Brain pericyte (primary cell): ENCODE data around the gene ARHGAP24.
A peak's percentile ranks its signal among the peaks of the same experiment; 100 is the strongest.

Experiments
- DNase-seq: peaks from one replicate; pipeline ENCODE4 v3.0.0-alpha.2; 2012; ENCODE audit warnings: low read depth, low spot score

ARHGAP24 gene

DNA sequence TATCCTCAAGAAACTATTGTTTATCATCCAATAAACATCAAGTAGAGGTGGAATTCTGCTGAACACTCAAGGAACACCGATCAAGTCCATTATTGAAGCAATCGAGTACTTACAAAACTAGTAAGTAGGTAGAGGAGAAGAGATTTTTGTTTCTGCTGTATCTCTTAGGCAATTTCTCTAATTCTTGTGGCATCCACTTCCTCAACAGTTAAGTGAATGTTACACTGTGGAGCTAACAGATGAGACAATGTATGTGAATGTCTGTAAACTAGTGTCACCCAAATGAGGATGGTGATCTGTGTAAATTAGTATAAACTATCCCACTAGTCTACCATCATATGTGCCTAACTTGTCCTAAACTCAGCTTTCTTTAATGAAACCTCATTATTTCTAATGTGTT, 261.6 kb downstream of the ARHGAP24 start:
- DNase-seq, result no peak

DNA sequence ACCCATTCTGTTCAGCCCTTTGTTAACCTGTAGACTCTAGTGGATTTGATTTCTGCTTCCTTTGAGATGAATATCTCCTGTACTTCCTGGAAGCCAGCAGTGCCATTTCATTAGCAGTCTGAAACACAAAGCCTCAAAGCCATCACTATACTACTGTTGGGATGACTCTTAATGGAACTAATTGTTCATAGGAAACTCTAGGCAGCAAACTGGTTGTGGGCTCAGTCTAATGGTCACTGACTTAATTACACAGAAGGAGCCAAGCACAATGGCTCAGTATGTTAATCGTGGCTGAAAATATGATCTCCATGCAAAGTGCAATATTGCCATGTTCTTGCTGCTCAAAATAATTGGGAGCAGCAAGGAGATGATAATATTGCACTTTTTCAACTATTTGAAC, 262.3 kb downstream of the ARHGAP24 start:
- no peak for DNase-seq

DNA sequence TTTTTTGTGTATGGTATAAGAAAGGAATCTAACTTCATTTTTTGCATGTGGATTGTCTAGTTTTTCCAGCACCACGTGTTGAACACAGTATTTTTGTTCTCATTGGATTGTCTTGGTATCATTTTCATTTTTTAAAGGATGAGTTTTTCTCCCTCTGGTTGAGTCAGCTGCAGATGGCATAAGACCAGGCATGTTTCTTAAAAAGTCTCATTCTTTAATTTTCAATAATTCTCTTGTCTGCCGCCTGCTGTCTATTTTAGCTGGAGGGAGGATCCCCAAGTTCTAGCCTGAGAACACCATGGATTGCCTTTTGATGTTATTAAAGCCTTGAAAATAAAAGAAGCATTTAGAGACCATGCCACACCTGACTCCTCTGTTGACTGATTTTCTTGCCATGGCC, 263.8 kb downstream of the ARHGAP24 start:
- DNase-seq, result no peak

DNA sequence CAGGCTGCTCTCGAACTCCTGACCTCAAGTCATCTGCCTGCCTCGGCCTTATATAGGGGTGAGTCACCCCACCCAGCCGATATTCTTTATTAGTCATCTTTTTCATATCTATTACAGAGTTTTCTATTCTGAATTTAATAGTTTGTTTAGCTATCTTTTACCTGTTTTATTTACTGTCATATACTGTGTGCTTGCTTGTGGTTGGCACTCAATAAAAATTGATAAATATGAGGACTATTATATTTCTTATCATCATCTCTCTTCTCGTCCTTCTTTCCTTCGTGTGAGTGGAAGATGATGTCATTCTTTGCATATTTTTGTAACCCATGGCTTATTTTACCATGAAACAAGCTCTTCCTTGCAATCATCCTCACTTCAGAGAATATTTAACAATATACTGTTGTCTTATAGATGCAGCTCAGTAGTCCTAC, 265.5 kb downstream of the ARHGAP24 start:
- no peak for DNase-seq

DNA sequence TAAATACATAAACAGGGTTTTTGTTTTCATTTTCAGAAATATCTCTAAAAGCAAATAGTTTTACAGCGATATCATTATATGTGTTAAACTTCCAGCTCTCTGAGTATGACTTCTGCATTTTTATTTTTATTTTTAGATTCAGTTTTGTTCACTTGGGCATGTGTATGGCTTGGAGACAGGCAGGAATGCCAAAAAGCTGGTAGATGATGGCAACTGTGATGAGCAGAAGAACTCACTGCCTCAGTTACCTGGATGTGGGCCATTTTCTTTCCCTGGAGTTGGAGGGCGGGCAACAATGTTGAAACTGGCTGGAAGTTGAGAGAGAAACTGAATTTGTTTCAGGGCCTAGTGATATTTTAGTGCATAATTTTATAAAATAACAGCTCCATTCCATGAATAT, 266.4 kb downstream of the ARHGAP24 start:
- no peak for DNase-seq

DNA sequence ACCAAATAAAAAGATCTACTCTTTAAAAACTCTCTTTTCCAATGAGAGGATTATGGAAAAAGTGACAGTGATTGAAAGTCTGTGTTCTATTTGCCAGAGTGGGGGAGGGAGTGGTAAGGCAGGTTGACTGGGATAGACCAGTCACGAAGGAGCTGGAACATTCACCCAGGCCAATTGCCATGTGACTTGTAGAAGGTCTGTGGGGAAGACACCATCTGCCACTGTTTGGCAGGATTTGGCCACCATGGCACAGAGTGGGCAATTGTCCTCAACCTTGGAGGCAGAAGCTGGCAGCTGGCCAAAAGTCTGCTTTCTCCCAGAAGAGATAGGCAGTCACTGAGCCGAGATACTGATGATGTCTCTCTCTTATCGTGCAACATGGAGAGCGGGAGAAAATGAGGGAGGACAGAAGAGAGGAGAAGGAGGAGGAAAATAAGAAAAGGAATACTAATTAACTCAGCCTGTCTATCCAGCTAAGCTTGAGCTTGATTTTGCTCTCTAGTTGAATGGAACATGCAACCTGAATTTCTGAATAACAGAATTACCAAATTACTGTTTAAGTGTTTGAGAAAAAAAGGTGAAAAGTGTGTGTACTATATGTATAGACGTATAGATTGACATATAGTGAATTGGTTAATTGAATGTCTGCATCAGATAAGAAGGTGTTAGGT, 267.1 kb downstream of the ARHGAP24 start:
- DNase-seq, result no peak

DNA sequence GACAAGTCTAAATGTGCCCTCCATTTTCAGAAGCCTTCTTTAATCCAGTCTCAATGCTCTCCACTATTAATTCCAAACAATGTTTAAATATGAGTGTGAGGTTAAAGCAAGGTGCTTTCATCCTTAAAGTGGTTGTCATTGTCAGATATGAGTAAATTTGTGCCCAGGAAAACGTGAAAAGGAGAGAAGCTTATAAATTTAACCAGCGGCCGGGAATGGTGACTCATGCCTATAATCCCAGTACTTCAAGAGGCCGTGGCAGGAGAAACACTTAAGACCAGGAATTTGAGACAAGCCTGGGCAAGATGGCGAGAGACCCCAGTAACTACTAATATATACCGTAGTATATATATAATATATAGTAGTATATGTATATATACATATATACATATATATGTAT, 270.0 kb downstream of the ARHGAP24 start:
- DNase-seq, result no peak

DNA sequence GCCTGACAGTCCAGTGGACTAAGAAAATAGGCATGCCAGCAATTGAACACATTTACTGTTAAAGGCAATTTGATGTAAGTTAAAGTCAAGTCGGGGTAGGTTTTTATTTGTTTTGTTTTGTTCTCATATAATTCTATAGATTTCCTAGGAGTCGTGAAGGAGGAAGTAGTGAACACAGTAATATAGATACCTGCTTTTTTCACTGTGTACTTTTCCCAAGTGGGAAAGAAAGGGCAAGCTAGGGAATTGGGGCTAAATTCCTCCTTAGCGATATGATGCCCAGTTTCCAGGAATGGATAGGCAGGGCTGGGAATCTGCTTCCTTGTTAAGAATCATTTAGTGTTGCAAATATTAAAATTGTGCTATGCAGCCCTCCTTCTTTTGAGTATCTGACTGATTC, 271.0 kb downstream of the ARHGAP24 start:
- no peak for DNase-seq

DNA sequence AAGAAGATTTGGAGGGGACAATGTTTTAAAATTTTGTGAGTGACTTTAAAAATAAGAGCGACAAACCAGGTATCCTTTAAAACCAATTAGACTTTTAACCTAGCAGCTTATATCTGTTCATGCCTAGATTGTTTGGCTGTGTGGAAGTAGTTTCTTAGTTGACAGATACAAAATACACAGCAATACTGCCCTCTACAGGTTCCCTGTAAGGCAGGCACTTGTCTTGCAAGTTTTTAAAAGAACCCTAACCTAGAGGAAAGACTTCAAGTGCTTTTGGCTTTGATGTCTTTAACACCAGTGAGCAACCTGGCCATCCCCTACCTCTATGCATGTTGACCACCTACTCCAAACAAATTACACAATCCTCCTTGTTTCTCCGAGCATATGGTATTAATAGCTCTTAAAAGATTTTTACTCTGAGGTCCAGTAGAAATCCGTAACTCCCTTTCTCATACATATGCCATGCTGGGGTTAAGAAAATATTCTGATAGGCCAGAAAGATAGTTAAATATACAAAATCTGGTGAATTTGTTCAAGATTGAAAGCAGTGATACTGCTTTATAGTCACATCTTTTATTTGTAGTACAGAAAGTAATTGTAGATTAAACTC, 273.0 kb downstream of the ARHGAP24 start:
- DNase-seq, result peak; percentile 39

DNA sequence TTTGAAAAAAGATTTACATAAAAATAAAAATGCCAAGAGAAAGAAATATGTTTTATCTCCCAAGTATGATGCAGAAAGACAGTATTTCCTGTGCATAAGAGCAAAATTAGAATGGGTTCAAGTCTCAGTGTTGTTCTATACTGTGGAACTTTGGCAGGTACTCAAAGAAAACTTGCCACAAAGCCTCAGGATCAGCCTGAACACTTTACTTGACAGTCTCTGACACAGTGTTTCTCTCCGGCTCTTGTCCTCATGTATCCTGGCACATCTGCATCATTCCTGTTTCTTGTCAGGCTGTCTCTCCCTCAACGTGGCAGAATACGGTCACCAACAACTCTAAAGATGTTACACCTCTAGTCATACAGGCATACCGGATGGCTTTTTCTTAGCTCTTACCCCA, 273.7 kb downstream of the ARHGAP24 start:
- DNase-seq, result no peak

DNA sequence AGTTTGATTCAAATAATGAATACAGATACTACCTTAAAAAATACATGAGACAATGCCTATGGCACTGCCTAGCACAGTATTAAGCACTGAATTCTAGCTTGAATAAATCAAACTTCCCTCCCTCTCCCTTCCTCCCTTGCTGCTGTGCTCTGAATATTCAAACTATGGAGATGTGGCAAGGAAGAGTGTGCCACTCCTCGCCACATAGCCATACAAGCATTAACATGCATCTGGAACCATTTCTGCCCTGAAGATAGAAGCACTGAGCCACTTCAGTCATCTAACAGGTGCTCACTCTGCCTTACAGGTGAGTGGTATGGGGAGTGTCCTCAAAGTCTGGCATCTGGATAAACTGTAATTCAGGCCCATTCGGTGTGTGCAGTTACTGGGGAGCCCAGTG, 276.9 kb downstream of the ARHGAP24 start:
- DNase-seq, result no peak

DNA sequence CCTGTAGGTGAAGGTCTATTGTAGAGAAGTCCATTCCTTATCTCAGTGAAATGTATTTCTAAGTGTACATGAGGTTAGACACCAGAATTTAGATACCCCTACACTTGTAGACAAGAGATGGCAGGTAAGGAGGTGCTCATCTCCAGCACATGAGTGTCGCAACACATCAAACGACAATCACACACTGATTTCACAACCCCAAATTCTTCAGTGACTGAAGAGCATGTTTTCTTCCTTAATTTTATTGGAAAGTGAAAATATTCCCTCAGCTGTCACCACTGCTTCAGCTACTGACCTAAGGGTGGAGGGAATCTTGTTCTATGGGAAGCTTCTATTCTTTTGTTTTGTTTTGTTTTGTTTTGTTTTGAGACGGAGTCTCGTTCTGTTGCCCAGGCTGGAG, 280.3 kb downstream of the ARHGAP24 start:
- no peak for DNase-seq

DNA sequence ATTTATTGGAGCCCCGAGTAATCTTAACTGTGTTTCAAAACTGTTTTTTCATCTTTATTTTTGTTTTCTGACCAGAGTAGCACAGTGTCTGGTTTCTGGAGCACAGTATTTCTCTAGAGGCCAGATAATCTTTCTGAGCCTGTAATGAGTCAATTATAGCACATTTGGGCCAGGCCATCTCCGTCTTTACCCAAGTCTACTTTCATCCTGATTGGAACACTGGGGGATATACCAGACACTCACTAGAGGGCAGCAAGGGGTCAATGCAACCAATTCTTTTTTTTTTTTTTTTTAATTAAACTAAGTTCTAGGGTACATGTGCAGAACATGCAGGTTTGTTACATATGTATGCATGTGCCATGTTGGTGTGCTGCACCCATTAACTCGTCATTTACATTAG, 282.0 kb downstream of the ARHGAP24 start:
- DNase-seq, result no peak

DNA sequence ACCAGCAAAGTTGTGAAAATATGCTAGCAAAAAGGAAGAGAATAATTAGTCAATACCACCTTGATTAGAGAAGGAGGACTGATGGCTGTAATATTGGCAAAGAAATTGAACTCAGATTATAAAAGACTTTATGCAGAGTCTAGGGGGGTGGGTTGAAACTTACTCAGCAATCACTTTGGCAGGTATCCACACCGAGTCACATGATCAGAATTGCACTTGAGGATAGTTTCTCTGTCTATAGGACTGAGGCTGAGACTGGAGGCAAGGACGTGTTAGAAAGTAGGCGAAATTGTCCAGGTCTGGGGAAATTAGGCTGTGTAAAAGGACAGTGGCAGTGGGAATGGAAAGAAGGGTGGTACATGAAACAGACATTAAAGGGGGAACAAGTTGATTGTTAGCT, 284.4 kb downstream of the ARHGAP24 start:
- DNase-seq, result no peak

DNA sequence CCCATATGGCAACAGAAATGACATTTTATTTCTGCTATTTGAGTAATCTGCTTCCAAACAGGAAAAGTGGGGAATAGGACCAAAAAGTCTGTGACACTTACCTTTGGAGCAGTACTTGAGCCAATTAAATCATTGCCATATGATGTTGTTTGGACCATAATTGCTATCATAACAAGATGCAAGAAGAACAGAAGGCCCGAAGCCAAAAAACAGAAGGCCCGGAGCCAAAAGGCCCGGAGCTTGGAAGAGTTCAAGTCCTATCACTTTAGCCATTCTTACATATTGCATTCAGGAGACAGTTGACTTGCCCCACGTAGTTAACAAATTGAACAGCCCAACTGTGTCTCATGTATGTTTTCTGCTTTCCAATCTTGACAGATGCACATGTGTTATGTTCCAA, 285.6 kb downstream of the ARHGAP24 start:
- no peak for DNase-seq

DNA sequence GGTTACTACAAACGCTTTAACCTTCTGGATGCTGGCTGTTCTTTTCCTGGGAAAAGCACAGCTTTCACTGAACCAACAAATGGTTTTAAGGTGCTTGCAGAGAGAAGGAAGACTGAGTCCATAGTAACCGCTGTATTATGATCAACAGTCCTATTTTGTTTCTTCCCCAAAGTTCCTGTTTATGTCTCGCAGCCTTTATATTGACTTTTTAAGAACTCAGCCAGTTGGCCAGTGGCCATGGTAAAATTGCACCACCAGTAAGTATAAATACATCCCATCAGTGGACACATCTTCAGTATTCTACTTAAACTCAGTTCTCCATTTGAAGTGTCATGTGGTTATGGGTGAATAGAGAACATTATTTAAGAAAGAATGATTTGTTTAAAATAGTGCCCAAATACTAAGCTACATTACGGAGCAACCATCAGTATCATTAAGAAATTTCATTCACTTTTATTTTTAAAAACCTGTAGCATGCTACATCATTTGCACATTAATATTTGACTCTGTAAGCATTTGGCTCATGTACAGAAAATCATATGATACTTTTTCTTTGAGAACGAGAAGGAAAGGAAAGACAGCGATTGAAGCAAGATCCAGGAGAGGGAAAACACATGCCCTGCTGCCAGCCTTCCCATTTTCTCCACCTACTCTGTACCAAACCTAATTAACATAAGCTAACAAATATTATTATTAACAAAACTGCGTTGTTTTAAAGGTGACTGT, 287.0 kb downstream of the ARHGAP24 start:
- DNase-seq, result no peak

DNA sequence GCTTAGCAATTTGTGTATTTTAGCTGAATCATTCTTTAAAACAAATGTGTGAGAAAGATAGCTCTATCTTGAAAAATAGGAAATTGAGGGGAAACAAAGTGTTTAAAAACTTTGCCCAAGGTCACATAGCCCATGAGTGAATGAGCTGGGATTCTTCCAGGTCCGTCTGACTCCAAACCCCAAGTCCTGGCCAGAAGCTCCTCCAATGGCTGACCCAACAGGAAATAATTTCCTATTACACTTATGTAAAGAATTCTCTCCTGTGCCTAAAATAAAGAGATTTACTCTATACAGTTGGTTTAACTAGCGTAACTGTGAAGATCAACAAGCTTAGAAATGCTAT, 287.6 kb downstream of the ARHGAP24 start:
- DNase-seq, result no peak

DNA sequence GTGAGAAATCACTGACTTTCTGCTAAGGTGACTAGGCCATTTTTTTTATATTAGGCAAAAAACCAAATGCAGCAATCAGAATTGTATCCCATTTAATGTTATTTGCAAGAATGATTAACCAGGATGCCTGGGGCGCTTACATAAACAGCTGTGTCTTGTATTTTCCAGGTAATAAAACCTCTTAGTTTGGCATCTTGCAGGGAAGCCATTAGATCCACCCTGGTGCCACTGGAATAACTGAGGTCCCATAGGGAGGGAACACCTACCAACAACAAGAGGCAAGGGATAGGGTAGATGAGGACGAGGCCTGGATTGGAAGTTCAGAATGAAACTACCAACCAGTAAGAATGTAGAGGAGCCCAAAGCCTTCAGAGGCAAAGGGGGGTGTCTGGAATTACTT, 288.3 kb downstream of the ARHGAP24 start:
- DNase-seq, result no peak

DNA sequence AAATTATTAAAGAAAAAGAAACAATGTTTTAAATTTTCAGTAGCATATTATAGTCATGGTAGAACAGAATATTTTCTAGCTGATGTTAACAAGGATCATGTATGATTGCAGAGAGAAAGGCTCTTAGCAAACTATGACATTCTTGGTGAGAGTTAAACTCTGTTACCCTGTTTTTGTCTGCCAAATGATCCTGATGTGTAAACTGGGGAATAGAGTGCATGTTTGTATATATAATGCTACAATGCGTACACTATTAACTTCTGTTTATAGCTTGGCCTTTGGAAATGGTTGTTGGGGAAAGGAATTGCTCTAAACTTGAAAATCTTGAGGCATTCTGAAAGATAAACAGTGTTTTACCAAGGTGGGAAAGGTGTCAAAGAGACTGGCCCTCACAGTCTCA, 292.7 kb downstream of the ARHGAP24 start:
- no peak for DNase-seq

DNA sequence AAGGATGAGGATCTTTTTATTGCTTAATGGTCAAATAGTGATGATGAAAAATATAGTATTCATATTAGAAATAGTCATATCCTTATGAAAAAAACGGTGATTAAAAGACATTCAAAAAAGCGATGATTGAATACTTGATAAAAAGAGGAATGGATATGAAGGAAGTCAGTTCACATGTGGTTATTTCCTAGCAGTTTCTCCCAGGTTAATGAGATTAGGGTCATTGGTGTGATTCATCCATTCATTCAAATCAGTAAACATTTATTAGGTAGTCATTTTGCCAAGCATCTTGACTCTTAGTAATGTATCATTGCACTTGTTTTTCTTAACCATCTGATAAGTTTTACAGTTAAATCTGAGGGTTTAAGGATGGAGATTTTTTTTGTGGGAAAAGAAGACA, 294.1 kb downstream of the ARHGAP24 start:
- DNase-seq, result no peak

DNA sequence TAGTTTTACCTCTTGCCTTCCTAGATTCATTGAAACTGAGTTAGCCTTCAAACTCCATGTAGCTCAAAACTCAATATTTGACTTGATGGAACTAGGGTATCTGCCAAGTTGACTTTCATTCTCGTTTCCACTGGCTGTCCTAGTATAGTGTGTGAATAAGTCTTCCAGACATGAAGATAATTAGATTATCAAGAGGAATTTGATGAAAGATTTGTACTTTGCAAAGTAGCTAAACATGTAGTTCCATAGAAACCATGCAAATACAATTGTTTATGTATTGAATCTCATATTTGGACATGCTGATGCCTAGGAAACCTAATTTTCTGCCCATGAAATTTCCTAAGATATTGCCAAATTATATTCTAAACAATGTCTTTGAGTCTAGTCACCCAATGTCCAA, 297.5 kb downstream of the ARHGAP24 start:
- DNase-seq, result no peak

DNA sequence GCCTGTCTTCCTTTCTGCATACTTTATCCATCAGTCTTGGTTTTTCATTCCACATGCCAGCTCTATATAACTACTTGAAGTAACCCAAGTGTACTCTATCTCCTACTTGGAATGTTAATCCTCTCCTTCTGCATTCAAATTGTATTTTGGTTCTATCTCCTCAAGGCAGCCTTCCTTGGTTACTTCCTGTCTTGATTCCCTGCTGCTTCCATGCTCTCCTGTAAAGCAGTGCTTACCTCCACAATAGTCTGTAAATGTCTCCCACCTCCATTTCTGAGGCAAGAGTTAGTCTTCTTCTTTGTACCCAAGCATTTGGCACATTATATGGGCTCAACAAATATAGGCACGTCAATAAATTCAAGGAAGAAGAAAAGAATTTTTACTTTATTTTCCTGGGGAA, 298.4 kb downstream of the ARHGAP24 start:
- no peak for DNase-seq

DNA sequence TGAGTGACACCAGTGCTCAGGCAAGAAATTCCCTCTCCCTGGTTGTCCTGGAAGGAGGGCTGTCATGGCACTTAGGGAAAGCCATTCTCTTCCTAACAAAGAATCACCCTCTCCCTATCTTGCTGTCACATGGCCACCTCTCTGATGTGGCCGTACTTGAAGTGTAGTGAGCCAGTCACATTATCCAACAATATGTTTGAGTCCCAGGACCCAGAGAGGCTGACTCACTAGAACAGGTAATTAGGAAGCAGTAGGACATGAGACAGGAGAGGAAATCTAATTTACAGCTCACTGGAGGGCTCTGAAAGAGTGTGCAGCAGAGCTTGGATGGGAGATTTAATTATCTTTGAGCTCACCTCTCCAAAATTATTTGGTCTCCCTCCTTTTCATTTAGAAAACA, 299.1 kb downstream of the ARHGAP24 start:
- no peak for DNase-seq
